ENCODE results near the gene PDSS1. TPM values are rescaled to one million over a fixed set of nuclear protein-coding genes. Genes with fewer than 3 reads are reported as not detected.

Gene PDSS1
- total and polyA plus RNA-seq, 9 of the 15 experiments (the other 6 are each of a cell fraction or from before 2014, with no cell fraction given), result 11.0 to 59.5 (median 45.3) TPM

DNA sequence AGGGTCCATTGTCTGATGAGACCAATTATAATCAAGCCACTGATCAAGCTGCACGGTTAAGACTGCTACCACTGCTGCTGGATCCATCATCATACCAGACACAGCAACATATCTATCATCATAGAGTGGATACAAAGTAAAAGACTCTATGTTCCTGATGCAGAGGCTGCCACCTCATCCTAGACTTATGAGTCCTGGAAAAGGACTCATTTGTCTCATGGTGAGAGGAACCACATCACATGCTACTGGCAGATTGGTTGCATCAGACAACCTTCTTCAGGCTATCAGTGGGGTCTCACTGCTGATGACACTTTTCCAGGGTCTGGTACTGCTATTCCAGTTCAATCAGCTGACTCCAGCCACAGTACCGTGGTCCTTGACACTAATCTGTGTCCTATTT is 84.3 kb downstream of the PDSS1 start:
- Histone ChIP-seq H3K79me2 (ENCODE audit: control insufficient read depth, insufficient read depth, low read length) (peaks cover 40% of the 10 kb centered on the region), H2AFZ (ENCODE audit: low read depth, low read length) (no peak overlapping the region), H3K9me1 (ENCODE audit: control insufficient read depth, insufficient read depth, low read length) (no peaks in the 10 kb centered on the region), H3K27ac (ENCODE audit: extremely low read depth, low read depth, low read length) (no peak overlapping the region), H3K4me2 (ENCODE audit: insufficient read depth, low read length) (no peak overlapping the region), H3K9me3 (replicated peaks; ENCODE audit: control insufficient read depth, insufficient read depth, low read depth, low read length) (no peaks in the 10 kb centered on the region), H3K4me1 (replicated peaks in 1 of 2; ENCODE audit: control insufficient read depth in 2 of 2, insufficient read depth in 2 of 2, low read length in 2 of 2) (peaks cover 0 to 15% of the 10 kb centered on the region in 2 experiments; a peak in 3 of 5 replicates), H3K27me3 (ENCODE audit: control insufficient read depth in 2 of 2, insufficient read depth in 2 of 2, low read length in 2 of 2) (no peaks in the 10 kb centered on the region), H4K20me1 (replicated peaks; ENCODE audit: control insufficient read depth, insufficient read depth, low read length) (peaks cover 24% of the 10 kb centered on the region), H3K4me3 (no peak overlapping the region), H3K9ac (ENCODE audit: insufficient read depth in 1 of 2, low read depth in 2 of 2, low read length in 2 of 2) (no peak overlapping the region), H3K36me3 (ENCODE audit: control insufficient read depth, insufficient read depth, low read length) (no peaks in the 10 kb centered on the region)
- FAIRE-seq (no peak), DNase-seq (ENCODE audit: extremely low read depth in 1 of 4, low spot score in 3 of 4) (no peak), ATAC-seq (no peak)
- in situ Hi-C loops (cut with MboI) (no loop called here), intact Hi-C loops (cut with micrococcal nuclease) (no loop called here)
- 53% methylated on average over 2 of the region's 2 CpGs for WGBS (ENCODE audit: insufficient coverage, low coverage, missing lambda C conversion rate)
- POLR2A ChIA-PET, result no interaction called here
- CTCF ChIA-PET (ENCODE audit: low intra/inter-chr PET ratio), result no interaction called here
- no peak for TF ChIP-seq ZBTB33 (CRISPR knock-in tag; IDR thresholded peaks at IDR 0.05)
- TF ChIP-seq, protein P1, sequence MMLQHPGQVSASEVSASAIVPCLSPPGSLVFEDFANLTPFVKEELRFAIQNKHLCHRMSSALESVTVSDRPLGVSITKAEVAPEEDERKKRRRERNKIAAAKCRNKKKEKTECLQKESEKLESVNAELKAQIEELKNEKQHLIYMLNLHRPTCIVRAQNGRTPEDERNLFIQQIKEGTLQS (IDR thresholded peaks at IDR 0.05), result peak; percentile 14; the same call in 1 of the 2 replicates
- TF ChIP-seq, protein P1 (CRISPR knock-in tag; conservative IDR thresholded peaks at IDR 0.05), result no peak
- BruUV-seq (replicated peaks), result no TSS peak

Measured in K562 (cell line).